DND-41 (cell line): ENCODE measurements around the gene PCDHB16.

ENCODE experiments used
- CTCF ChIP-seq: IDR thresholded peaks from 2 replicates; pipeline ENCODE4 v1.5.1; 2012; ENCODE audit warnings: borderline replicate concordance, low read length, moderate library complexity, mild to moderate bottlenecking; ENCODE audit not compliant: poor library complexity, severe bottlenecking; ENCODE audit errors: extremely low read depth
- EZH2 ChIP-seq: IDR thresholded peaks from 3 replicates; pipeline ENCODE4 v1.6.1; 2012; ENCODE audit warnings: borderline replicate concordance, low read depth, mild to moderate bottlenecking, moderate library complexity, low read length, inconsistent platforms; ENCODE audit not compliant: severe bottlenecking

GRCh38 chr5:141149812-141150211, 32.4 kb upstream of the PCDHB16 start, which contains the start of gene PCDHB6:
- TF ChIP-seq CTCF, result no peak
- TF ChIP-seq EZH2, result no peak
